ENCODE data around the gene HACL1.
"Not testable (repeated sequence)": the region's sequence is repeated elsewhere in the genome, so short reads cannot be mapped to it uniquely, and the experiment has no call there.

HACL1 gene

GRCh38 chr3:15629860-15630597 is 28.7 kb upstream of the HACL1 start:
- no peak for DNase-seq (ENCODE audit: low spot score)

- DNase-seq (ENCODE audit: low spot score), result no peak
Observed at GRCh38 chr3:15628967-15629366, 27.6 kb upstream of the HACL1 start.

GRCh38 chr3:15623535-15624440 is 22.4 kb upstream of the HACL1 start:
- DNase-seq (ENCODE audit: low spot score), result no peak

- DNase-seq (ENCODE audit: low spot score), result not testable (repeated sequence)
Observed at GRCh38 chr3:15619659-15620464, 18.5 kb upstream of the HACL1 start.

- DNase-seq (ENCODE audit: low spot score), result no peak
Observed at GRCh38 chr3:15616053-15616452, 14.7 kb upstream of the HACL1 start.

GRCh38 chr3:15614958-15615357 is 13.6 kb upstream of the HACL1 start:
- no peak for DNase-seq (ENCODE audit: low spot score)

- DNase-seq (ENCODE audit: low spot score), result no peak
Observed at GRCh38 chr3:15612001-15612400, 10.6 kb upstream of the HACL1 start.

- no peak for DNase-seq (ENCODE audit: low spot score)
Observed at GRCh38 chr3:15611018-15611417, 9.6 kb upstream of the HACL1 start.

- no peak for DNase-seq (ENCODE audit: low spot score)
Observed at GRCh38 chr3:15610082-15610759, 8.9 kb upstream of the HACL1 start.

GRCh38 chr3:15606434-15606891 is 5.1 kb upstream of the HACL1 start:
- DNase-seq (ENCODE audit: low spot score), result no peak

- not testable (repeated sequence) for DNase-seq (ENCODE audit: low spot score)
Observed at GRCh38 chr3:15604584-15604983, 3.2 kb upstream of the HACL1 start.

GRCh38 chr3:15602816-15603215 is 1.4 kb upstream of the HACL1 start:
- DNase-seq (ENCODE audit: low spot score), result not testable (repeated sequence)

- DNase-seq (ENCODE audit: low spot score), result no peak
Observed at GRCh38 chr3:15602146-15602536, 772 bp upstream of the HACL1 start.

- DNase-seq (ENCODE audit: low spot score), result no peak
Observed at GRCh38 chr3:15601046-15601398, 347 bp downstream of the HACL1 start.

- no peak for DNase-seq (ENCODE audit: low spot score)
Observed at GRCh38 chr3:15595955-15596354, 5.4 kb downstream of the HACL1 start.

GRCh38 chr3:15592968-15593367 is 8.4 kb downstream of the HACL1 start:
- no peak for DNase-seq (ENCODE audit: low spot score)

GRCh38 chr3:15591928-15592327 is 9.4 kb downstream of the HACL1 start:
- no peak for DNase-seq (ENCODE audit: low spot score)

GRCh38 chr3:15591242-15591641 is 10.1 kb downstream of the HACL1 start:
- DNase-seq (ENCODE audit: low spot score), result no peak

- no peak for DNase-seq (ENCODE audit: low spot score)
Observed at GRCh38 chr3:15585111-15585845, 16.1 kb downstream of the HACL1 start.

GRCh38 chr3:15581471-15582394 is 19.6 kb downstream of the HACL1 start:
- no peak for DNase-seq (ENCODE audit: low spot score)
